Progenitor cell of endocrine pancreas (in vitro differentiated cells): ENCODE results near the gene CLCN6. TPM values are rescaled to one million over a fixed set of nuclear protein-coding genes. Genes with fewer than 3 reads are reported as not detected.

ENCODE experiments used
- DNase-seq: peaks from one replicate; pipeline ENCODE4 v3.0.0; 2021; ENCODE audit warnings: low spot score; ENCODE audit not compliant: unreplicated experiment
- H3K27ac Mint-ChIP-seq: 2 replicates; pipeline ENCODE4 v1.8.0; 2021; ENCODE audit warnings: mild to moderate bottlenecking, moderate library complexity, mixed read lengths
- H3K27me3 Mint-ChIP-seq: 2 replicates; pipeline ENCODE4 v1.8.0; 2021; ENCODE audit warnings: mixed read lengths
- H3K36me3 Mint-ChIP-seq: 2 replicates; pipeline ENCODE4 v1.8.0; 2022; ENCODE audit warnings: mixed read lengths; ENCODE audit not compliant: insufficient read depth
- H3K4me1 Mint-ChIP-seq: 2 replicates; pipeline ENCODE4 v1.8.0; 2021; ENCODE audit warnings: low read depth, mixed read lengths
- H3K4me3 Mint-ChIP-seq: 2 replicates; pipeline ENCODE4 v1.8.0; 2021; ENCODE audit warnings: low read depth, mild to moderate bottlenecking, moderate library complexity, mixed read lengths
- H3K9me3 Mint-ChIP-seq: 2 replicates; pipeline ENCODE4 v1.8.0; 2021; ENCODE audit warnings: low read depth, mixed read lengths
- long read RNA-seq: library from polyadenylated mRNA; unstranded; transcript quantifications from one replicate; pipeline ENCODE4 v2.0.0, GENCODE V29; 2020
- total RNA-seq: library from RNA; stranded (reverse); gene quantifications from 2 replicates; pipeline ENCODE4 v1.2.1, GENCODE V29; 2021
- TF ChIP-seq, protein P1 (sequence below): fragments of 200-600 bp; sonication (generic); IDR thresholded peaks from one replicate; pipeline ENCODE4 v1.5.0; 2021; ENCODE audit warnings: antibody characterized with exemption, mild to moderate bottlenecking; ENCODE audit not compliant: unreplicated experiment

The CLCN6 gene
- total RNA-seq: 44.1 and 44.3 TPM in 2 replicates
- long read RNA-seq, partial matches to known transcripts: 11 of 24 reads
- long read RNA-seq, other reads (novel, unspliced or antisense): 13 of 24 reads

DNA sequence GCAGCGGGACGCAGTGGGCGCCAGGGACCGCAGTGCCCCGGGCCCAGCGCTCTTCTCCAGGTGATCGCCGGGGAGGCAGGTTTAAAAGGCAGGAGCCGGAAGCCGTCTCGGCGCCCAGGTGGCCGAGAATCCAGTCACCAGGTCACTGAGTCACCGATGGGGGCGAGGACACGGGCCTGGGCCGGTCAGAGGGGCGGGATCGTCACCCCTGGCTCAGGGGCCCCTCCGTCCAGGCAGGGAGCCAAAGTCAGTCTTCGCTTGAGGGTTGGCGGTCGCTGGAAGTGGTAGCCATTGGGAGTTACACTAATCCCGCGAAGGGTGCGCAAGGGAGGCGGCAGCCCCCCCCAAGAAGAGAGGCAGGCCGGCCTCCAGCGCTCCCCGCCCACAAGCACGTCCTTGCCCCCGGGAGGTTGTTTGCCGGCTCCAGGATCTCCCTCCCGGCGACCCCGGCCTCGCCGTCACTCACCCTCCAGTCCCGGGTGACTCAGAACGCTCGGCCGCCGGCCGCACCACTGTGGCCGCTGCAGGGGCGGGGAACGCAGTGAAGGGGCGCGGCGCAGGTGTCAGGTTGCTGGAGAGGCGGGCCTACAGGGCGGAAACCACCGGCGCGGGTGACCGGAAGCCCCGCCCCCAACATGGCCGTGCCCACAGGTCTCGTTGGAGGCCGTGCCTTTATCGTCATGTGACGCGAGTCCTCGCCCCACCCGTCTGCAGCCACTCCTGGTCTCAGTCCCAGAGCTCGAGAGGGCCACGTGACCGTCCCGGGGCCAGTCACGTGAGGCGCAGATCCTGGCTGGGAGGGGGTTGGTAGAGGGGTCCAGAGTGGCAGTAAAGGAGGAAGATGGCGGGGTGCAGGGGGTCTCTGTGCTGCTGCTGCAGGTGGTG is at the start of gene CLCN6, which contains the start of gene MTHFR:
CLCN6 (plus strand) TSS at position 770 of the 885 bp plus-strand sequence; CDS start at position 842, 72 bp downstream.
MTHFR (minus strand) TSS at position 543 of the 885 bp plus-strand sequence. CDS start 2,848 bp downstream, outside the sequence.
- DNase-seq: peak; percentile 99
- H3K27ac Mint-ChIP-seq: peak within 1 kb of the TSS; percentile 97
- TF ChIP-seq, protein P1, sequence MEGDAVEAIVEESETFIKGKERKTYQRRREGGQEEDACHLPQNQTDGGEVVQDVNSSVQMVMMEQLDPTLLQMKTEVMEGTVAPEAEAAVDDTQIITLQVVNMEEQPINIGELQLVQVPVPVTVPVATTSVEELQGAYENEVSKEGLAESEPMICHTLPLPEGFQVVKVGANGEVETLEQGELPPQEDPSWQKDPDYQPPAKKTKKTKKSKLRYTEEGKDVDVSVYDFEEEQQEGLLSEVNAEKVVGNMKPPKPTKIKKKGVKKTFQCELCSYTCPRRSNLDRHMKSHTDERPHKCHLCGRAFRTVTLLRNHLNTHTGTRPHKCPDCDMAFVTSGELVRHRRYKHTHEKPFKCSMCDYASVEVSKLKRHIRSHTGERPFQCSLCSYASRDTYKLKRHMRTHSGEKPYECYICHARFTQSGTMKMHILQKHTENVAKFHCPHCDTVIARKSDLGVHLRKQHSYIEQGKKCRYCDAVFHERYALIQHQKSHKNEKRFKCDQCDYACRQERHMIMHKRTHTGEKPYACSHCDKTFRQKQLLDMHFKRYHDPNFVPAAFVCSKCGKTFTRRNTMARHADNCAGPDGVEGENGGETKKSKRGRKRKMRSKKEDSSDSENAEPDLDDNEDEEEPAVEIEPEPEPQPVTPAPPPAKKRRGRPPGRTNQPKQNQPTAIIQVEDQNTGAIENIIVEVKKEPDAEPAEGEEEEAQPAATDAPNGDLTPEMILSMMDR: no peak
- peaks cover 5% of the 10 kb centered on the region for H3K36me3 Mint-ChIP-seq
- peaks cover 44% of the 10 kb centered on the region for H3K4me1 Mint-ChIP-seq
- no peaks in the 10 kb centered on the region for H3K27me3 Mint-ChIP-seq
- H3K9me3 Mint-ChIP-seq: no peaks in the 10 kb centered on the region
- peak within 1 kb of the TSS; percentile 100 for H3K4me3 Mint-ChIP-seq

DNA sequence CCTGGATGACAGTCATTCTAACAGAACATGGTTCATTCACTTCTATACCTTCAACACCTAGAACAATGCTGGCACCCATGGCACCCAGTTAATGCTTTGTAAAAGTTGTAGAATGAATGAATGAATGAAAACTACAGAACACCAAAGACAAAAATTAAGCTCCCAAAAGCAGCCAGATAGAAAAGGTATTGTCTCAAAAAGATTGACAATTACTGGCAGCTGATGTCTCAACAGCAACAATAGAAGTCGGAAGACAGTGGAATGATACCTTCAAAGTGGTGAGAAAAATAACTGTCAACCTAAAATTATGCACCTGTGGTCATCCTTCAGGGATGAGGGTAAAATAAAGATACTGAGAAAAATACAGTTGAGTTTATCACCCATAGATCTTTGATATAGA is 48.9 kb upstream of the CLCN6 start:
- H3K27me3 Mint-ChIP-seq: peaks cover 27% of the 10 kb centered on the region
- TF ChIP-seq, protein P1: no peak
- no peak overlapping the region for H3K27ac Mint-ChIP-seq
- peaks cover 4% of the 10 kb centered on the region for H3K9me3 Mint-ChIP-seq
- no peak for DNase-seq
- H3K36me3 Mint-ChIP-seq: no peaks in the 10 kb centered on the region
- H3K4me3 Mint-ChIP-seq: no peak overlapping the region
- peaks cover 7% of the 10 kb centered on the region for H3K4me1 Mint-ChIP-seq

DNA sequence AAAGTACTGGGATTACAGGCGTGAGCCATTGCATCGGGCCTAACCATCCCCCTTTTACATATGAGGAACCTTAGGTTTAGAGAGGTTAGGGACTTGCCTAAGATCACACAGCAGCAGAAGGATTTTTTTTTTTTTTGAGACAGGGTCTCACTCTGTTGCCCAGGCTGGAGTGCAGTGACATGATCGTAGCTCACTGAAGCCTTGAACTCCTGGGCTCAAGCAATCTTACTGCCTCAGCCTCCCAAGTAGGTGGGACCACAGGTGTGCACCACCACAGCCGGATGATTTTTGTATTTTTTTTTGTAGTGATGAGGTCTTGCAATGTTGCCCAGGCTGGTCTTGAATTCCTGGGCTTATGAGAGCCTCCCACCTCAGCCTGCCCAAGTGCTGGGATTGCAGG is 46.2 kb upstream of the CLCN6 start:
- Mint-ChIP-seq H3K36me3 (no peaks in the 10 kb centered on the region), H3K9me3 (peaks cover 4% of the 10 kb centered on the region), H3K27ac (no peak overlapping the region), H3K4me1 (no peaks in the 10 kb centered on the region), H3K27me3 (peaks cover 43% of the 10 kb centered on the region), H3K4me3 (no peak overlapping the region)
- DNase-seq: no peak
- TF ChIP-seq, protein P1: no peak

DNA sequence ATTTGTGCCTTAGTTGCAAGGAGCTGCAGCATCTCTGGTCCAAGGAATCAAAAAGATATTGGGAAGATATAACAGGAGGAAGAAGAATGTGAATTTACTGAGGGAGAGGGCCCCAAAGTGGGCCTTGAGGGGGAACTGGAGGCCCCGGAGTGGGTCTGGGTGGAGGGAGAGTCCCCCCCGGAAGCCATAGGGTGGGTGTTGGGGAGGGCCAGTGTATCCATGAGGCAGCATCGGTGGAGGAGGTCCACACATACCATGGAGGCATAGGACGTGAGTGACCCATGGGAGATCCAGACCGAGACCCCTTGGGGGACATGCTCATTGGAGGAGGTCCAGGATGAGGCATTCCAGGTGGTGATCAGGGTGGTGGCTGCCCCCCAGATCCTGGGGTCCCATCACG is 44.7 kb upstream of the CLCN6 start:
- Mint-ChIP-seq H3K36me3 (no peaks in the 10 kb centered on the region), H3K9me3 (peaks cover 4% of the 10 kb centered on the region), H3K4me3 (no peak overlapping the region), H3K27me3 (peaks cover 40% of the 10 kb centered on the region), H3K4me1 (no peaks in the 10 kb centered on the region), H3K27ac (no peak overlapping the region)
- DNase-seq: no peak
- TF ChIP-seq, protein P1: no peak

DNA sequence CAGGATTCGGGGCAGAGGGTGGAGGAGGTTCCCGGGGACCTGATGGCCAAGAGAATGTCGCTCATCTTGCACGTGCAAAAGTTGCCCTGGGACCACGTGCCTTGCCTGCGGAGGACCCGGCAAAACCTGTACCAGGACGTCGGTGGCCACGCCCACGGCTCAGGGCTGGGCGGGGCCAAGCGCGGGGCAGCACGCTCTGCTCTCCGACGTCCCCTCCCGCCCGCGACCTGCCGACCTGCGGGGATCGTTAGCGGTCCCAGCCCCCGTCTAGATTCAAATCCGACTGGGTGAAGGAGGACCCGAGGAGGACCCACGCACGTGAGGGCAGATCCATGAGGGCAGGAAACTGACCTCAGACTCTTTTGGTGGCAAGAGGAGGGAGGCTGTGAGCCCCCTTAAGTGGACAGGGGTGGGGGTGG is 44.0 kb upstream of the CLCN6 start, which contains the start of gene C1orf167:
C1orf167 (plus strand) TSS at position 206 of the 419 bp plus-strand sequence. CDS start 2,208 bp downstream, outside the sequence.
- TF ChIP-seq, protein P1: no peak
- Mint-ChIP-seq H3K27me3 (peaks cover 35% of the 10 kb centered on the region), H3K27ac (peak within 1 kb of the TSS; percentile 80), H3K4me1 (no peaks in the 10 kb centered on the region), H3K9me3 (peaks cover 3% of the 10 kb centered on the region), H3K36me3 (no peaks in the 10 kb centered on the region), H3K4me3 (no peak within 1 kb of the TSS)
- no peak for DNase-seq
